ENCODE data around the gene TLCD3B. TPM values are rescaled to one million over a fixed set of nuclear protein-coding genes. Genes with fewer than 3 reads are reported as not detected.
A peak's percentile ranks its signal among the peaks of the same experiment; 100 is the strongest.

The TLCD3B gene, protein sequence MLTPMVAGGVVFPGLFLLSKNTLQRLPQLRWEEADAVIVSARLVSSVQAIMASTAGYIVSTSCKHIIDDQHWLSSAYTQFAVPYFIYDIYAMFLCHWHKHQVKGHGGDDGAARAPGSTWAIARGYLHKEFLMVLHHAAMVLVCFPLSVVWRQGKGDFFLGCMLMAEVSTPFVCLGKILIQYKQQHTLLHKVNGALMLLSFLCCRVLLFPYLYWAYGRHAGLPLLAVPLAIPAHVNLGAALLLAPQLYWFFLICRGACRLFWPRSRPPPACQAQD
- total RNA-seq: not detected
- long read RNA-seq: 0 reads

DNA sequence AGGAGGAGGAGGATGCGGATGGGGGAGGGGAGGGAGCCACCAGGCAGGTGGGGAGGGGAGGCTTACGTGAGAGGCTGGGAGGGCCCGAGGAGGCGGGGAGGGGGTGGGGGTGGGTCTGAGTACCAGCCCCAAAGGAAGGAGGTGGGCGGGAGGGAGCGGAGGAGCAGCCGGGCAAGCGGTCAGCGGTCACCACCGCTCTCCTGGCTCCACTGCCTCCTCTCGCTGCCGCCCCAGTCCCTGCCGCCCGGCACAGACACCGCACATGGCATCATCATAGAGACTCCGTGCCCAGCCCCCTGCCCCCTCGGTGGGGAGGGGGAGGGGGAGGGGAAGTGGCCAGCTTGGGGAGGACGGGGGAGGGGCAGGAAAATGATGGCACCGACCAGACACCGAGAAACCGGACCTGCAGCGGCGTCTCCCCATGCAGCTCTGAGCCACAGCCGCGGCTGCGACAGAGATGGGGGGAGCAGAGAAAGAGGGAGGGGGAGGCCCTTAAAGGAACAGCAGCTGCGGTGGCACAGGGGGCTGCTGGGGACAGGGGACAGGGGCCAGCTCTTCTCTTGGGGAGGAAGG is at the start of gene TLCD3B:
TLCD3B (minus strand) TSS at position 431 of the 573 bp plus-strand sequence. CDS start 744 bp downstream, outside the sequence.
- DNase-seq (ENCODE audit: low spot score): no peak

DNA sequence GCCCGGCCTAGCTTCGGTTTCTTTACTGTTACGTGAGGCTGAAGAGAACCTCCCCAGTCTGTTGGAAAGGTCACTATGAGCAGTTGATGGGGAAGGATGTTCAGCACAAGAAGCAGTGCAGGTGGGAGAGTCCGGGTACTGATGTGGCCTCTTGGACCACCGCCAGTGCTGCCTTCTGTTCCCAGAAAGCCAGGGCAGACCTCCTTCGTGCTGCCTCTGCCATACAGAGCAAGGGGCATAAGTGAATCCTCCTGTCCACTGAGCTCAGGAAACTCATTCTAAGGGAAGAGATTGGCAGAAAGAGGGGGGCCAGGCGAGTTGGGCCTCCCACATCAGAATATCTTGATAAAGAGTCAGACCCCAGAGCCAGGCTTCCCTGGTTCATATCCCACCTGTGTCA is 48.4 kb upstream of the TLCD3B start:
- DNase-seq (ENCODE audit: low spot score): no peak

DNA sequence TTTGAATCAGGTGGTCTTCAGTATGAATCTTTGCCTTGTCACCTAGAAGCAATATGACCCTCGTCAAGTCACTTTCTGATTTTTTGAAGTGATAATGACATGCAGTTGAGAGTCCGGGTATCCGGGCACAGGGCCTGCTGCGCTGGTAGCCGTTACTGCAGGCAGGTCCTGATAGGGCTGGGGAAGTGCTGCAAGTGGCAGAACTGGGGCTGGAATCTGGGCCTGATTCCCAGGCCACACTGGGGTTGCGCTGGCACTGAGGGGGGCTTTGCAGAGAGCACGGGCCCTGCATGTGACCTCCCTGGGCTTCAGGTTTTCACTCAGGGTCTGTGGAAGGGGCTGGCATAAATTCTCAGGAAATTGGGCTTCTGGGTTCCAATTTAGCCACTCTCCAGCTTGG is 47.7 kb upstream of the TLCD3B start:
- no peak for DNase-seq (ENCODE audit: low spot score)

DNA sequence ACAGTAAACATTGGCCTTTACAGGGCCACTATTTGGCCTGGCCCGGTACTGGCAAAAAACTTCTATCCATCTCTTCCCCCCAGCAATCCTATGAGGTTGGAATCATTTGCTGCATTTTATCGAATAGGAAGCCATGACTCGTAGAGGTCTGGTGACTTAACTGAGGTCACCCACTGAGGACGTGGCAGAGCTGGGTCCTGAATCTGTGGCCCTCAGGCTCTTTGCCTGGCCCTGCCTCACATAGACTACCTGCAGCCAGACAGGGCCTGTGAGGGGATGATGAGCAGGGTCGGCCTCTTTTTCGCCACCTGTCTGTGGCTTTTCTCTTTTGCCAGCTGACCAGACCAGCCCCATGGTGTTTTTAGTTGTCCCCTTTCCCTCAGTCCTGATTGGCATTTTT is 46.6 kb upstream of the TLCD3B start:
- DNase-seq (ENCODE audit: low spot score): no peak

DNA sequence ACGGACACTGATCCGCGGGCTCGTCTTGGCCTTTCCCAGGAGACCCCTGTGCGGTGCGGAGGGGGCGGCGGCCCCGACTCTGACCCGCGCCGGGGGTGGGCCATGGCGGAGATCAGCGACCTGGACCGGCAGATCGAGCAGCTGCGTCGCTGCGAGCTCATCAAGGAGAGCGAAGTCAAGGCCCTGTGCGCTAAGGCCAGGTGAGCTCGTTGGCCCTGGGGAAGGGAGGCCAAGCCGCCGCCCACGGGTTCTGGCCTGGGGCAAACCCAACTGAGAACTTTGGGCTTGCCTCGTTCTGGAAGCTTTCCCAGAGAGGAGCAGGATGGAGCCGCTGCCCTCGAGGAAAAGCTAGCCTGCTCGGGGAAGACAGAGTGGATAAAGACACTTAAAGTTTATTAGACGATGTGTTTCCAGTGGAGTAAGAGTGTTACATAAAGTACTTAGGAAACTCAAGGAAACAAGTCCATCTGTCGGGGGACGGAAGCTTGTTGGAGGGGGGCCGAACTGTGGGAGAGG is 45.3 kb upstream of the TLCD3B start:
- DNase-seq (ENCODE audit: low spot score): no peak

DNA sequence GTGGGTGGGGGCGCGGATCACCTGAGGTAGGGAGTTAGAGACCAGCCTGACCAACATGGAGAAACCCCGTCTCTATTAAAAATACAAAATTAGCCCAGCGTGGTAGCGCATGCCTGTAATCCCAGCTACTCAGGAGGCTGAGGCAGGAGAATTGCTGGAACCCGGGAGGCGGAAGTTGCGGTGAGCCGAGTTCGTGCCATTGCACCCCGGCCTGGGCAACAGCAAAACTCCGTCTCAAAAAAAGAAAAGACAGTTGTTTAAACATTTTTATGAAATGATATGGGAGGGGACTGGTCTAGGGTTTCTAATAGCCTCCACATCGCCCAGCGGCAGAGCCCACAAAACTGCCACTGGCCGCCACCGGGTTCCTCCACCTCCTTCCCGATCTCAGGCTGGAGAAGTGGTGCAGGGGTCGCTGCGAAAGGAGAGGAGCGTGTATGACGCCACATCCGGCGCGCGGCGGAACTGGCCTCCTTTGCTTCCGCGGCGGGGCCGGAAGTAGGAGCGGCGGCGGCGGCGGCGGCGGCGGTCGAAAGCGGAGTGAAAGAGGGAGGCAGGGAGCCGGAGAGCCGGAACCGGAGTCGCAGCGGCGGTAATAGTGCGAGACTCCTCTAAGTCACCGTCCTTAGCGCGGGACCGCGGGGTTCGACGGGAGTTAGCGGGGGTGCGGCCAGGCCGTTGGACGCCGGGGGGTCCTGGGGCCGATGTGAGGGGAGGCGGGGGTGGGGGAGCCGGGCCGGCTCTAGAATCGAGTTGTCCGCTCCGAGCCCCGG is 44.6 kb upstream of the TLCD3B start, which contains the start of gene PPP4C:
PPP4C (plus strand) TSS at position 492 of the 773 bp plus-strand sequence. CDS start 384 bp downstream, outside the sequence.
- peak; percentile 97 for DNase-seq (ENCODE audit: low spot score)

DNA sequence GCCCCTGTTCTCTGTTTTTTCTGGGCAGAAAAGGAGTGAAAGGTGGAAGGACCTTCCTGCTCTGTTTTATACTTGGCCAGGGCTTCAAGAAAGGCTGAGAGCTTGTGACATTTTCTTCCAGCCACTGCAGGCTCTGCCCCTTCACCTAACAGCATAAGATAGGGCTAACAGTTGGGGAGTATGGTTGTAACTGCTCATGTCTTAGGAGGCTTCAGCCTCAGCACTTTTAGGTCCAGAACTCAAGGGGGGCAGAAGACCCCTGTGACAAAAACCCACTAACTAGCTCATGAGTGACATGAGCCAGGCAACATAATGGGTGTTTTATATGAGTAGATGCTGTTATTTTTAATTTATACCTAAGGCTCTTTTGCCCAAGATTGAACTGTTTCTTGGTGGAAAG is 39.4 kb upstream of the TLCD3B start:
- no peak for DNase-seq (ENCODE audit: low spot score)

DNA sequence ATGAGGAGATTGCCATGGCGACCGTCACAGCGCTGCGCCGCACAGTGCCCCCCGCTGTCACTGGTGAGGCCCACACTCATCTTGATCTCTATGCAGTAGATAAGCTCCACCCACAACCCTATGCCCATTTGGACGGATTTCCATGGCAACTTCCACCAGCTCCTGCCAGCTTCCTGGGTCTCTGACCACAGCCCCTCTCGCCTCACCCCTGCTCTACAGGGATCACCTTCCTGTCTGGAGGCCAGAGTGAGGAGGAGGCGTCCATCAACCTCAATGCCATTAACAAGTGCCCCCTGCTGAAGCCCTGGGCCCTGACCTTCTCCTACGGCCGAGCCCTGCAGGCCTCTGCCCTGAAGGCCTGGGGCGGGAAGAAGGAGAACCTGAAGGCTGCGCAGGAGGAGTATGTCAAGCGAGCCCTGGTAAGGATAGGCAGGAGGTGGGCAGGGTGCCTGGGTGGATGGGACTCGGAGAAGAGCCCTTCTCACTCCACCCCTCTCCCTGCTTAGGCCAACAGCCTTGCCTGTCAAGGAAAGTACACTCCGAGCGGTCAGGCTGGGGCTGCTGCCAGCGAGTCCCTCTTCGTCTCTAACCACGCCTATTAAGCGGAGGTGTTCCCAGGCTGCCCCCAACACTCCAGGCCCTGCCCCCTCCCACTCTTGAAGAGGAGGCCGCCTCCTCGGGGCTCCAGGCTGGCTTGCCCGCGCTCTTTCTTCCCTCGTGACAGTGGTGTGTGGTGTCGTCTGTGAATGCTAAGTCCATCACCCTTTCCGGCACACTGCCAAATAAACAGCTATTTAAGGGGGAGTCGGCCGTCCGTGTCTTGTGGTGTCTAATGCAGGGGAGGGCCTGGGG is 38.8 kb upstream of the TLCD3B start:
- DNase-seq (ENCODE audit: low spot score): no peak

DNA sequence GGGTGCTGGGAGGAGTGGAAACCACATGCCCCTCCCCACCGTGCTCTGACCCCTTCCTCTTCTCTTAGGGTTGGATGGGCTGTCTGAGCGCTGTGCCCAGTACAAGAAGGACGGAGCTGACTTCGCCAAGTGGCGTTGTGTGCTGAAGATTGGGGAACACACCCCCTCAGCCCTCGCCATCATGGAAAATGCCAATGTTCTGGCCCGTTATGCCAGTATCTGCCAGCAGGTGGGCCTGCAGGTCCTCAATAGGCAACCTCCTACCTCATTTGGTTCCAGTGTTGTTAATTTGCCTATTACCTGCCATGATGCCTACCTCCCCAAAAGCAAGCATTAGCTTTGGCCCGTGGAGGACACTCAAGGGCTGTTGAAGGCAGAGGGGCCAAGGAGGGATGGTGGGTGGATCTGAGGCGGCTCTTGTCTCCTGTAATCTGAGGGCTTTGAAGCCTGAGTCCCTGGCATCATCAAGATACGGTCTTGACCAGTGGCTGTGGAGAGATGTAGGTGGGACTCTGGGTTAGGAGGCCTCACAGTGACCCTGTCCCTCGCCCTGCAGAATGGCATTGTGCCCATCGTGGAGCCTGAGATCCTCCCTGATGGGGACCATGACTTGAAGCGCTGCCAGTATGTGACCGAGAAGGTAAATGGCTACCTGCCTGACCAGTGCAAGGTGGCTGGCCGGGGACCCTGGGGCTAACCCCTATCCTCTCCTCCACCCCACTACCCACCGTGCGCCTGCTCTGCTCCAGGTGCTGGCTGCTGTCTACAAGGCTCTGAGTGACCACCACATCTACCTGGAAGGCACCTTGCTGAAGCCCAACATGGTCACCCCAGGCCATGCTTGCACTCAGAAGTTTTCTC is 37.9 kb upstream of the TLCD3B start:
- no peak for DNase-seq (ENCODE audit: low spot score)

DNA sequence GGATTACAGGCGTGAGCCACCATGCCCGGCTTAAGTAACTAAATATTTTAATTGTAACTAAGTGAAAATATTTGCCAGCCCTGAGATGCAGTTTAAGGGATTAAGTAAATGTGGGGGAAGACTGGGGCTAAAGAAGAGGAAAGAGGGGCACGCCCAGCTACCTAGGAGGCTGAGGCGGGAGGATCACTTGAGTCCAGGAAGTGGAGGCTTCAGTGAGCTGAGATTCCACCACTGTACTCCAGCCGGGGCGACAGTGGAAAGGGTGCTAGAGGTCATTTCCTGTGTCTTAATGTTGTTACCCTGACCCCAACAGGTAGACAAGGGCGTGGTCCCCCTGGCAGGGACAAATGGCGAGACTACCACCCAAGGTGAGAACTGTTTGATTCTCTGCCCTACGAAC is 37.3 kb upstream of the TLCD3B start:
- no peak for DNase-seq (ENCODE audit: low spot score)

DNA sequence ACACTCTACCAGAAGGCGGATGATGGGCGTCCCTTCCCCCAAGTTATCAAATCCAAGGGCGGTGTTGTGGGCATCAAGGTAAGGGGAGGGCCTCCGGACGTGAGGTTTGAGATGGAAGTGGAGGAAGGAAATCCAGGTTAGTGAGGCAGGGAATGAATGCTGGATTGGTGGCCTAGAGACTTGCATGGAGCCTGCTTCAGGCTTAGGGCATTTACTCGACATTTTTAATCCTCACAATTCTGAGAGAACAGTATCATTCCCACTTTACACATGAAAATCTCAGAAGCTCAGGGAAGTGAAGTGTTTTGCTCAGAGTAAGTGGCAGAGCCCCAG is 36.5 kb upstream of the TLCD3B start:
- no peak for DNase-seq (ENCODE audit: low spot score)

DNA sequence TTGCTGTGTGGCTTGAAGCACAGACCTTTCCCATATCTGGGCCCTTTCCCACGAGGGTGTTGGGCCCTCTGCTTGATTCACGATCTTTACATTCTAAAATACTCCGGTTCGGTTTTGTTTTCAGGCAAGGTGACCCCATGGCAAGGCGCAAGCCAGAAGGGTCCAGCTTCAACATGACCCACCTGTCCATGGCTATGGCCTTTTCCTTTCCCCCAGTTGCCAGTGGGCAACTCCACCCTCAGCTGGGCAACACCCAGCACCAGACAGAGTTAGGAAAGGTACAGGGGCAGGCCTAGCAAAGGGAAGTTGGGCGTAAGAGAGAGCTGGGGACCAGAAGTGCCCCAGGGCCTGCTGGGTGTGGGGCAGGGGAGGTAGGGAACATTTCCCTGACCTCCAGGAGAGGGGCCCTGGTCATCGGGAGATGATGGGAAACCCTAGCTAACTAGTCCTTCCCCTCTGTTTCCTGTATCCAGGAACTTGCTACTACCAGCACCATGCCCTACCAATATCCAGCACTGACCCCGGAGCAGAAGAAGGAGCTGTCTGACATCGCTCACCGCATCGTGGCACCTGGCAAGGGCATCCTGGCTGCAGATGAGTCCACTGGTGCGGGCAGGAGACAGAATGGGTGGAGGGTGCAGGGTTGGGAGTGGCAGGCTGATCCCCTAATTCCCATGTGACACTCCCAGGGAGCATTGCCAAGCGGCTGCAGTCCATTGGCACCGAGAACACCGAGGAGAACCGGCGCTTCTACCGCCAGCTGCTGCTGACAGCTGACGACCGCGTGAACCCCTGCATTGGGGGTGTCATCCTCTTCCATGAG is 35.9 kb upstream of the TLCD3B start:
- DNase-seq (ENCODE audit: low spot score): no peak

DNA sequence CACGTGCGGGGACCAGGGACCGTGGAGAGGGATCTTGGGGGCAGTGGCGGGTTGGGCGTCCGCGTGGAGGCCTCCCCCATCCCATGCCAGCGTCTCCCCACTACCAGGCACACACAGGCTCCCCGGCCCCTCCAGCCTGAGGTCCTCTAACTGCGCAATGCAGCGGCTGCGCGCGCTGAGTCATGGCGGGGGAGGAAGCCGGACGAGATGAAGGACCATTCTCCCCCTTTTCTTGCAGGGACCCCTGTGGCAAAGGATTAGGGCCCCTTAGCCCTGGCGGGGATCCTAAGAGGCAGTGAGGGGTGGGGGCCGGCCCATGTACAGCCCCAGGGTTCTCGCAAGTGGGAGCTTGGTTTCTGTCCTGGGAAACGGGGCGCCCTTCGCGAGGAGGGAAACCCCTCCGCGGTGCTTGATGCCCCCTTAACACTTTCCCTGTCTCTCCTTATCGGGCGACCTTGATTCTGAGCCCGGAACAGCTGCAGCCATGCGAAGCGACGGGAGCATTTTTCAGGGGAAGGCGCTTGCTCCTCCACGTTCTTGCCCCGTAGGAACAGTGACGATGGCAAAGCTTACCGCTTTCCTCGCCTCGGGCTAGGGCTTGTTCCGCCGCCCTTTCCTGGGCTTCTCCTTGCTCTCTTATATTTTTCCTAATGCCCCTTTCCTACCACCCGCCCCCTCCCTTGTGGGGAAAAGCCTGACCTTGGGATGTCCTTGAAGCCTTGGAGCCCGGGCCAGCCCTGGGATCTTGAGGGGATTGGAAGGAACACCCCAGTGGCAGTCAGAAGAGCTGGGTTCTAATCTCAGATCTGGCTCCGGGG is 35.1 kb upstream of the TLCD3B start:
- peak; percentile 94 for DNase-seq (ENCODE audit: low spot score)

DNA sequence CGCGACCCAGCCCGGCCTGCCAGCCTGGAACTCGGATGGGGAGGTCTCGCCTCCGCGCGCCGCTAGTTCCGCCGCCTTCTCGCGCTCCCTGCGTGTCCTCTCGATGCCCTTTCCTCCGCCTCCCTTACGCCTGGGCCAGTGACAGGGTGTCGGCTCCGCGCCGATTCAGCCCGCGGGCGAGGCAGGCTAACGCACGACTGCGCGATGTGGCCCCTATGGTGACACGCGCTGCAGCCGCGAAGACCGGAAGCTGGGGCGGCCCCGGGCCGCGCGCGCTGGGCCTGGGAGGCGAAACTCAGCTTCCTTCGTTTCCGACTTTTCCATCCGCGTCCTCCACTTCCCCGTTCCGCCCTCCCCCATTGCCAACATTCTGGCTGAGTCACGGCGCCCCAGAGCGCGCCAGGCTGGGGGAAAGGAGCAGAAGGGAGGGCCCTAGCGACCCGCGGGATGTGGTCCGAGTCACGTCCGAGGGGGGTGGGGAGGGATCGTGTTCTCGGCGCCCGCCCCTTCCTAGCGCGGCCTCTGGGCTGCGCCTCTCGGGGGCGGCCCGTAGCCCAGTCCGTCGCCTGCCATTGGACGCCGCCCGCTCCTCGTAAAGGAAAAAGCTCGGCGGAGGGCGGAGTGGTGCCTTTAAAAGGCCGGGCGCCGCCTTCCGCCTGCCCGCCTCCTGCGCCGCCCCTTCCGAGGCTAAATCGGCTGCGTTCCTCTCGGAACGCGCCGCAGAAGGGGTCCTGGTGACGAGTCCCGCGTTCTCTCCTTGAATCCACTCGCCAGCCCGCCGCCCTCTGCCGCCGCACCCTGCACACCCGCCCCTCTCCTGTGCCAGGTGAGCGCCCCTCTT is 34.3 kb upstream of the TLCD3B start, which contains the start of gene ALDOA:
ALDOA (plus strand) TSS at position 659 of the 841 bp plus-strand sequence. CDS start 1,138 bp downstream, outside the sequence.
- DNase-seq (ENCODE audit: low spot score): peak; percentile 99

DNA sequence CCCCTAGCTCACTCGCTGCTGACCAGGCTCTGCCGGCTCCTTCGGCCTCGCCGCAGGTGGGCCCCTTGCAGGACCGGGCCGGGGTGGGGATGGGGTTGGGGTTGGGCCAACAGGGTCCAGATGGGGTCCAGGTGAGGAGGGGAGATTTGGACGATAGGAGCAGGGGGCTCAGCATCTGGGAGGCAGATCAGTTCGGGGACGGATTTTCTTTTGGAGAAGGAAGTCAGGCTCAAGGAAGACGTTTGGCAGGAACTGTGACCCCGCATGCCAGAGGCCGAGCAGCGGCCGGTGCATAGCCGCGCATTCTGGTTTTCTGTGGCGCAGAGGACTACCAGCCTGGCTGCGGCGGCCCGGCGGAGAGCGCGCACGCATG is 33.6 kb upstream of the TLCD3B start:
- no peak for DNase-seq (ENCODE audit: low spot score)

DNA sequence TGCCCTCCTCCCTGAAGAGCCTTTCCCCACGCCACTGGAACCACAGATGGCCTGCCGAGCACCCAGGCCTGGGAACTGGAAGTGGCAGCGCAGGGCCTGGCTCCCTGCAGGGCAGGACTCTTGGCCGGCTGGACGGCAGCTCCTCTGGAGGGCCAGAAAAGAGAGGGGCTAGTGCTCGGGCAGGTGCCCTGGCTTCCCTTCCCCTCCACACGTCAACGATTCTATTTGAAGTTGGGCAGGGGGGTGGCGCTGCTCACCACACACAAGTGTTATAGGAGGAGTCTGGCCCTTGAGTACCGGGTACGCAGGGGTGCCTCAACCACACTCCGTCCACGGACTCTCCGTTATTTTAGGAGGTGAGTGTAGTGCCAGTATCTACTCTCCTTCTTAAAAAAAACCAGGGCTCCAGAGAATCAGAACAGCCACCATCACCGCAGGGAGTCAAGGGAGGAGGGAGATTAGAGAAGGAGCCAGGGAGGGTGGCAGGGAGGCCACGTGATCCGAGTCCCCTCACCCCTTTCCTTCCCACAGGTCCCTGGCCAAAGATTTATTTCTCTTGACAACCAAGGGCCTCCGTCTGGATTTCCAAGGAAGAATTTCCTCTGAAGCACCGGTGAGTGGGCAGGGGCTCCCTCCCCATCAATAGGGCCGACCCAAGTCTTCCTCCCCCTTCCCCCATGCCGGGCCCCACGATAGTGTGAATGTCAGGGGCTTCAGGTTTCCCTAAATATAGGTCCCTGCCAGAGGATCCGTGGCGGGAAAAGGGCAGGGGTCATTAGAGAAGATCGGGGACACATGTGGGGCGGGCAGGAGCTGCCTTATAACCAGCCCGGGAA is 33.0 kb upstream of the TLCD3B start:
- DNase-seq (ENCODE audit: low spot score): no peak
